Fibroblast of skin of scalp (primary cell): ENCODE measurements around the gene AFP. TPM values are rescaled to one million over a fixed set of nuclear protein-coding genes. Genes with fewer than 3 reads are reported as not detected.
"Not testable (repeated sequence)": the region's sequence is repeated elsewhere in the genome, so short reads cannot be mapped to it uniquely, and the experiment has no call there.

Source experiments
- DNase-seq: peaks from one replicate; pipeline ENCODE4 v3.0.0-alpha.2; 2013
- polyA plus RNA-seq, 2 experiments: library from polyadenylated mRNA; unstranded; fragments of 120-200 nt; gene quantifications; one replicate each; pipeline ENCODE4 v1.2.1, GENCODE V29; 2013; ENCODE audit not compliant: insufficient read length in 2 of 2

The AFP gene
- 0.26 TPM for polyA plus RNA-seq (2013, experiment 1 of 2; ENCODE audit: insufficient read length)
- polyA plus RNA-seq (2013, experiment 2 of 2; ENCODE audit: insufficient read length): 9.5 TPM

GRCh38 chr4:73435984-73436383 lies at the start of gene AFP:
TSS of gene AFP (plus strand) at chr4:73436221. CDS start at chr4:73436263, 42 bp downstream.
- no peak for DNase-seq

- DNase-seq: no peak
These were observed 48.5 kb upstream of the AFP start for GRCh38 chr4:73387552-73387951.

GRCh38 chr4:73388887-73389286 lies 47.1 kb upstream of the AFP start:
- no peak for DNase-seq

- not testable (repeated sequence) for DNase-seq
These were observed 46.4 kb upstream of the AFP start for GRCh38 chr4:73389663-73390062.

GRCh38 chr4:73391774-73392173 lies 44.2 kb upstream of the AFP start:
- no peak for DNase-seq

- no peak for DNase-seq
These were observed 43.1 kb upstream of the AFP start for GRCh38 chr4:73392936-73393335.

- no peak for DNase-seq
These were observed 39.7 kb upstream of the AFP start for GRCh38 chr4:73396304-73396703.

GRCh38 chr4:73396993-73397972 lies 38.7 kb upstream of the AFP start:
- DNase-seq: no peak

GRCh38 chr4:73401412-73401811 lies 34.6 kb upstream of the AFP start:
- no peak for DNase-seq

GRCh38 chr4:73404042-73404441 lies 32.0 kb upstream of the AFP start, which contains the start of gene ALB:
TSS of gene ALB (plus strand) at chr4:73404287. CDS start at chr4:73404328, 41 bp downstream.
- no peak for DNase-seq

GRCh38 chr4:73404457-73404856 lies 31.6 kb upstream of the AFP start:
- DNase-seq: no peak

GRCh38 chr4:73405138-73405537 lies 30.9 kb upstream of the AFP start:
- DNase-seq: no peak

- no peak for DNase-seq
These were observed 29.5 kb upstream of the AFP start for GRCh38 chr4:73406548-73406875.

- no peak for DNase-seq
These were observed 28.8 kb upstream of the AFP start for GRCh38 chr4:73407227-73407673.

- DNase-seq: no peak
These were observed 27.7 kb upstream of the AFP start for GRCh38 chr4:73408181-73408867.

- DNase-seq: no peak
These were observed 26.8 kb upstream of the AFP start for GRCh38 chr4:73409012-73409862.

- no peak for DNase-seq
These were observed 26.0 kb upstream of the AFP start for GRCh38 chr4:73409978-73410548.

GRCh38 chr4:73410916-73411730 lies 24.9 kb upstream of the AFP start:
- no peak for DNase-seq

GRCh38 chr4:73411731-73412414 lies 24.1 kb upstream of the AFP start:
- no peak for DNase-seq

GRCh38 chr4:73413294-73413755 lies 22.7 kb upstream of the AFP start:
- no peak for DNase-seq

- DNase-seq: no peak
These were observed 21.1 kb upstream of the AFP start for GRCh38 chr4:73414936-73415271.
